K562 (cell line): ENCODE measurements around the gene TRAPPC4. TPM values are rescaled to one million over a fixed set of nuclear protein-coding genes. Genes with fewer than 3 reads are reported as not detected.
A peak's percentile ranks its signal among the peaks of the same experiment; 100 is the strongest.

ENCODE experiments used
- CBFB ChIP-seq: sonication (generic); formaldehyde crosslinking; IDR thresholded peaks from 2 replicates; pipeline ENCODE4 v1.4.0; 2020; ENCODE audit warnings: mild to moderate bottlenecking, missing genetic modification reagents
- FOXP1 ChIP-seq: sonication (generic); formaldehyde crosslinking; IDR thresholded peaks from 2 replicates; pipeline ENCODE4 v1.8.0; 2022; ENCODE audit warnings: mild to moderate bottlenecking, missing genetic modification reagents
- HINFP ChIP-seq: fragments of 450-650 bp; conservative IDR thresholded peaks from 2 replicates; pipeline ENCODE4 v1.6.1; 2016; ENCODE audit warnings: missing genetic modification characterization, low read depth, mild to moderate bottlenecking, control low read depth, missing compliant biosample characterization
- KDM1A ChIP-seq, 2 experiments: fragments of 450-650 bp; IDR thresholded peaks; 2 replicates each; pipeline ENCODE4 v1.6.1; 2016; ENCODE audit warnings: mild to moderate bottlenecking in 2 of 2
- KLF10 ChIP-seq: fragments of 250-450 bp; sonication (Bioruptor Pico); IDR thresholded peaks from 2 replicates; pipeline ENCODE4 v1.6.1; 2021; ENCODE audit warnings: matching md5 sums
- NFATC3 ChIP-seq: fragments of 450-650 bp; IDR thresholded peaks from 2 replicates; pipeline ENCODE4 v1.6.1; 2017; ENCODE audit warnings: mild to moderate bottlenecking
- NFIC ChIP-seq: fragments of 450-650 bp; IDR thresholded peaks from 2 replicates; pipeline ENCODE4 v1.6.1; 2017; ENCODE audit warnings: mild to moderate bottlenecking, inconsistent platforms
- SPI1 ChIP-seq: IDR thresholded peaks from 2 replicates; pipeline ENCODE4 v1.6.1; 2011; ENCODE audit warnings: low read depth, low read length, control low read depth, borderline replicate concordance
- TAL1 ChIP-seq: fragments of 450-650 bp; IDR thresholded peaks from 2 replicates; pipeline ENCODE4 v1.6.1; 2016; ENCODE audit warnings: mild to moderate bottlenecking
- TFAP4 ChIP-seq: sonication (generic); formaldehyde crosslinking; IDR thresholded peaks from 2 replicates; pipeline ENCODE4 v1.8.0; 2022; ENCODE audit warnings: missing genetic modification reagents, mild to moderate bottlenecking, moderate library complexity, borderline replicate concordance
- ZNF445 ChIP-seq: fragments of 250-450 bp; sonication (Bioruptor Pico); IDR thresholded peaks from 2 replicates; pipeline ENCODE4 v1.4.0; 2020; ENCODE audit warnings: low read depth, mild to moderate bottlenecking, moderate library complexity
- ZNF584 ChIP-seq: fragments of 200-800 bp; sonication (Bioruptor generic); IDR thresholded peaks from 2 replicates; pipeline ENCODE4 v1.6.1; 2016; ENCODE audit warnings: low read depth, mild to moderate bottlenecking, missing genetic modification characterization, missing compliant biosample characterization
- polyA plus RNA-seq, 8 experiments: library from polyadenylated mRNA; depleted of rRNA in 4 of 8; stranded (reverse) in 5 of 8; unstranded in 3 of 8; fragments of >200 nt; fragmentation: Nextera tagmentation in 2 of 8; fragmentation: Illumina TruSeq in 1 of 8; extraction: Ambion mirVana in 2 of 8; extraction: Trizol in 1 of 8; gene quantifications; 2 replicates each; pipeline versions ENCODE4 v1.2.1 to v1.2.3, GENCODE V29; 2011 to 2014; ENCODE audit warnings: inconsistent platforms in 1 of 8, missing spikeins in 1 of 8
- total RNA-seq, 7 experiments: library from RNA; depleted of rRNA in 6 of 7; stranded (reverse); fragments of >200 nt in 6 of 7; fragmentation: Illumina TruSeq in 2 of 7; extraction: Trizol in 2 of 7; gene quantifications; 2 replicates each; pipeline versions ENCODE4 v1.2.1 to v1.2.3, GENCODE V29; 2011 to 2021; ENCODE audit warnings: low replicate concordance in 1 of 7
- TF ChIP-seq, protein P1 (sequence below), 2 experiments: fragments of 450-650 bp; IDR thresholded peaks; 2 replicates each; pipeline ENCODE4 v1.6.1; 2016
- TF ChIP-seq, protein P2 (sequence below): sonication (generic); formaldehyde crosslinking; IDR thresholded peaks from 2 replicates; pipeline ENCODE4 v1.8.0; 2022; ENCODE audit warnings: mild to moderate bottlenecking, missing genetic modification reagents
- TF ChIP-seq, protein P3 (sequence below): fragments of 450-650 bp; IDR thresholded peaks from 2 replicates; pipeline ENCODE4 v1.6.1; 2016

TRAPPC4 gene
- total and polyA plus RNA-seq, 9 of the 15 experiments (the other 6 are each of a cell fraction or from before 2014, with no cell fraction given), result 121 to 524 (median 142) TPM

DNA sequence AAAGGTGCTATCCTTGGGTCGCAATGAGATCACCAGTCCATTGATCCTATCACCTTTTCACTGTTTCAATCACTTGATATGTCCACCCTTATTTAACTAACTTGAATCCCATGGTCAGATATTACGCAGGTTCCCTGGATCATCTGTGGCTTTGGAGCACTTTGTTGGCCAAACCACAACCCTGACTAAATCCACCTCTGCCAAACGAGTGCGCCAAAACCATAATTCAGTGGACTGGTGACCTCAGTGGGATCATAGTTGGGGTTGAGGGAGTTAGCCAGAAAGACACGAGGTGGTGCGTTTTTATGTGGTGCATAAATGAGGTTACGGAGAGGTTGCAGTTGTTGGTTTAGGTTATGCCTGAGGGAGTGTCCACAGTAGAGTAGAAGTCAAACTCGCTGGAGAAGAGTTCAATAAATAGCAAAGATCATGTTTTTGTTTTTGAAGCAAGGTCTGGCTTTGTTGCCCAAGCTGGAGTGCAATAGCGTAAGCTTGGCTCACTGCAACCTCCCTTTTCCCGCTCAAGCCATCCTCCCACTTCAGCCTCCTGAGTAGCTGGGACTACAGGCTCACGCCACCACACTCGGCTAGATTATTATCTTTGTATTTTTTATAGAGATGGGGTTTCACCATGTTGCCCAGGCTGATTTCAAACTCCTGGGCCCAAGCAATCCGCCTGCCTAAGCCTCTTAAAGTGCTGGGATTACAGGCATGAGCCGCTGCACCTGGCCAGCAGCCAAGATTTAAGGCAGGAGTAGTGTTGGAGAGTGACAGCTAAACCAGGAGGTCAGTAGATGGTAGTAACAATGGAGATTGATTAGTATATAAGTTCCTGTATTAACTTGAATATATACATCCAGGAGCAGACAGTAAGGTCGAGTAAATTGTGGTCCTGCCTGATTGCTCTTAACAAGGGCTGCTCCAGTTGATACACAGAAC is 42.5 kb upstream of the TRAPPC4 start (continued):
- TF ChIP-seq HINFP (tag), result no peak
- TF ChIP-seq NFATC3, result no peak
- TF ChIP-seq KLF10 (CRISPR knock-in tag), result no peak
- no peak for TF ChIP-seq ZNF445
- TF ChIP-seq ZNF584 (CRISPR knock-in tag), result no peak
- no peak for TF ChIP-seq FOXP1 (CRISPR knock-in tag)
- TF ChIP-seq CBFB (CRISPR knock-in tag), result no peak
- TF ChIP-seq SPI1, result no peak
- TF ChIP-seq, protein P1, sequence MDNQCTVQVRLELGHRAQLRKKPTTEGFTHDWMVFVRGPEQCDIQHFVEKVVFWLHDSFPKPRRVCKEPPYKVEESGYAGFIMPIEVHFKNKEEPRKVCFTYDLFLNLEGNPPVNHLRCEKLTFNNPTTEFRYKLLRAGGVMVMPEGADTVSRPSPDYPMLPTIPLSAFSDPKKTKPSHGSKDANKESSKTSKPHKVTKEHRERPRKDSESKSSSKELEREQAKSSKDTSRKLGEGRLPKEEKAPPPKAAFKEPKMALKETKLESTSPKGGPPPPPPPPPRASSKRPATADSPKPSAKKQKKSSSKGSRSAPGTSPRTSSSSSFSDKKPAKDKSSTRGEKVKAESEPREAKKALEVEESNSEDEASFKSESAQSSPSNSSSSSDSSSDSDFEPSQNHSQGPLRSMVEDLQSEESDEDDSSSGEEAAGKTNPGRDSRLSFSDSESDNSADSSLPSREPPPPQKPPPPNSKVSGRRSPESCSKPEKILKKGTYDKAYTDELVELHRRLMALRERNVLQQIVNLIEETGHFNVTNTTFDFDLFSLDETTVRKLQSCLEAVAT (IDR thresholded peaks at IDR 0.05), result no peak
- no peak for TF ChIP-seq TAL1
- TF ChIP-seq KDM1A (IDR thresholded peaks at IDR 0.05), result 0 out of 4 replicates have a peak, but pooled peaks of 1 of the 2 experiments have one; percentile 15
- peak; percentile 96 for TF ChIP-seq NFIC
- TF ChIP-seq TFAP4 (CRISPR knock-in tag), result no peak
- TF ChIP-seq, protein P2, sequence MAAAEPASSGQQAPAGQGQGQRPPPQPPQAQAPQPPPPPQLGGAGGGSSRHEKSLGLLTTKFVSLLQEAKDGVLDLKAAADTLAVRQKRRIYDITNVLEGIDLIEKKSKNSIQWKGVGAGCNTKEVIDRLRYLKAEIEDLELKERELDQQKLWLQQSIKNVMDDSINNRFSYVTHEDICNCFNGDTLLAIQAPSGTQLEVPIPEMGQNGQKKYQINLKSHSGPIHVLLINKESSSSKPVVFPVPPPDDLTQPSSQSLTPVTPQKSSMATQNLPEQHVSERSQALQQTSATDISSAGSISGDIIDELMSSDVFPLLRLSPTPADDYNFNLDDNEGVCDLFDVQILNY (CRISPR knock-in tag), result no peak
- TF ChIP-seq, protein P3, sequence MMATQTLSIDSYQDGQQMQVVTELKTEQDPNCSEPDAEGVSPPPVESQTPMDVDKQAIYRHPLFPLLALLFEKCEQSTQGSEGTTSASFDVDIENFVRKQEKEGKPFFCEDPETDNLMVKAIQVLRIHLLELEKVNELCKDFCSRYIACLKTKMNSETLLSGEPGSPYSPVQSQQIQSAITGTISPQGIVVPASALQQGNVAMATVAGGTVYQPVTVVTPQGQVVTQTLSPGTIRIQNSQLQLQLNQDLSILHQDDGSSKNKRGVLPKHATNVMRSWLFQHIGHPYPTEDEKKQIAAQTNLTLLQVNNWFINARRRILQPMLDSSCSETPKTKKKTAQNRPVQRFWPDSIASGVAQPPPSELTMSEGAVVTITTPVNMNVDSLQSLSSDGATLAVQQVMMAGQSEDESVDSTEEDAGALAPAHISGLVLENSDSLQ, result peak; percentile 73
